OCI-LY1 (cell line): Measurements from ENCODE around the gene WFDC2.
A peak's percentile ranks its signal among the peaks of the same experiment; 100 is the strongest.

ENCODE experiments used
- EZH2 ChIP-seq: fragments of 200-600 bp; sonication (generic), shearing (Covaris generic); IDR thresholded peaks from 2 replicates; pipeline ENCODE4 v1.8.0; 2017; ENCODE audit warnings: borderline replicate concordance, mixed run types, mild to moderate bottlenecking, antibody characterized with exemption, low read length, moderate library complexity, mixed read lengths
- TF ChIP-seq, protein P1 (sequence below): fragments of 200-600 bp; sonication (generic), shearing (Covaris generic); IDR thresholded peaks from 2 replicates; pipeline ENCODE4 v1.5.1; 2017; ENCODE audit warnings: mild to moderate bottlenecking, antibody characterized with exemption, low read length, moderate library complexity, mixed read lengths

DNA sequence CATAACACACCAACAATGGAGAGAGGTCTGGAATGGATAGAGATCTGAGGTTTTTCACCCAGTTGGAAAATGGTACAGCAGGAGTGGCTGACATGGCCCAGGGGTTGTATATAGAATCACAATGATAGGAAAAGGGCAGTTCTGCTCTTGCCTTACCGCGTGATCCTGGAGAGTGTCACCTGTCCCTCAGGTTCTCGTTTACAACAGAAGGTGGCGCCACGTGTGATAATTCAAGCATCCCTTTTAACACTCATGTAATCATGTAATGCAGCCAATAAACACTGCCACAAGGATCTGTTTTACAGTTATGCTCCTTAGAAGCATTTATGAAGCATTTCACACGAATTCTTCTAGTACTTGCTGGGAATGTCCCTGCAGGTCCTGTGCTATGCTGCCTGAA, 12.9 kb upstream of the WFDC2 start:
- no peak for TF ChIP-seq EZH2
- TF ChIP-seq, protein P1, sequence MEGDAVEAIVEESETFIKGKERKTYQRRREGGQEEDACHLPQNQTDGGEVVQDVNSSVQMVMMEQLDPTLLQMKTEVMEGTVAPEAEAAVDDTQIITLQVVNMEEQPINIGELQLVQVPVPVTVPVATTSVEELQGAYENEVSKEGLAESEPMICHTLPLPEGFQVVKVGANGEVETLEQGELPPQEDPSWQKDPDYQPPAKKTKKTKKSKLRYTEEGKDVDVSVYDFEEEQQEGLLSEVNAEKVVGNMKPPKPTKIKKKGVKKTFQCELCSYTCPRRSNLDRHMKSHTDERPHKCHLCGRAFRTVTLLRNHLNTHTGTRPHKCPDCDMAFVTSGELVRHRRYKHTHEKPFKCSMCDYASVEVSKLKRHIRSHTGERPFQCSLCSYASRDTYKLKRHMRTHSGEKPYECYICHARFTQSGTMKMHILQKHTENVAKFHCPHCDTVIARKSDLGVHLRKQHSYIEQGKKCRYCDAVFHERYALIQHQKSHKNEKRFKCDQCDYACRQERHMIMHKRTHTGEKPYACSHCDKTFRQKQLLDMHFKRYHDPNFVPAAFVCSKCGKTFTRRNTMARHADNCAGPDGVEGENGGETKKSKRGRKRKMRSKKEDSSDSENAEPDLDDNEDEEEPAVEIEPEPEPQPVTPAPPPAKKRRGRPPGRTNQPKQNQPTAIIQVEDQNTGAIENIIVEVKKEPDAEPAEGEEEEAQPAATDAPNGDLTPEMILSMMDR: peak; percentile 63
